Caki2 (cell line): ENCODE data around the gene ARHGEF38. TPM values are rescaled to one million over a fixed set of nuclear protein-coding genes. Genes with fewer than 3 reads are reported as not detected.

Experiments
- DNase-seq: peaks from one replicate; pipeline ENCODE4 v3.0.0-alpha.2; 2015; ENCODE audit warnings: low read depth
- in situ Hi-C: cut with HindIII; loops from 2 replicates; pipeline ENCODE4 v1.10.0; 2016; ENCODE audit warnings: low sequenced_read_pairs, low pct_unique_long_range_greater_than_20kb, mixed read lengths
- total RNA-seq: library from RNA; depleted of rRNA; stranded (reverse); fragments of >200 nt; shearing (Covaris generic); gene quantifications from 2 replicates; pipeline ENCODE4 v1.2.3, GENCODE V29; 2014; ENCODE audit warnings: low replicate concordance; rRNA removed

The ARHGEF38 gene, protein sequence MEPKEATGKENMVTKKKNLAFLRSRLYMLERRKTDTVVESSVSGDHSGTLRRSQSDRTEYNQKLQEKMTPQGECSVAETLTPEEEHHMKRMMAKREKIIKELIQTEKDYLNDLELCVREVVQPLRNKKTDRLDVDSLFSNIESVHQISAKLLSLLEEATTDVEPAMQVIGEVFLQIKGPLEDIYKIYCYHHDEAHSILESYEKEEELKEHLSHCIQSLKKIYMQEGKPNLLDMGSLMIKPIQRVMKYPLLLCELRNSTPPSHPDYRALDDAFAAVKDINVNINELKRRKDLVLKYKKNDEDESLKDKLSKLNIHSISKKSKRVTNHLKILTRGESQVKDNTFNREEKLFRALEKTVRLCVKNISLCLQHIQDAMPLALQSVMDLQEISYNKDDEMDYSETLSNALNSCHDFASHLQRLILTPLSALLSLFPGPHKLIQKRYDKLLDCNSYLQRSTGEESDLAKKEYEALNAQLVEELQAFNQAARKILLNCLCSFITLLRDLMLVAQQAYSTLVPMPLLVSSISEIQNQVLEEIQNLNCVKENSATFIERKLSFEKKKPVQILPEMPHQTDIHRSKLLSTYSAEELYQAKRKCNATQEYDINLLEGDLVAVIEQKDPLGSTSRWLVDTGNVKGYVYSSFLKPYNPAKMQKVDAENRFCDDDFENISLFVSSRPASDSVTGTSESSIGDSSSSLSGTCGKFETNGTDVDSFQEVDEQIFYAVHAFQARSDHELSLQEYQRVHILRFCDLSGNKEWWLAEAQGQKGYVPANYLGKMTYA
- not detected in 2 replicates for total RNA-seq

DNA sequence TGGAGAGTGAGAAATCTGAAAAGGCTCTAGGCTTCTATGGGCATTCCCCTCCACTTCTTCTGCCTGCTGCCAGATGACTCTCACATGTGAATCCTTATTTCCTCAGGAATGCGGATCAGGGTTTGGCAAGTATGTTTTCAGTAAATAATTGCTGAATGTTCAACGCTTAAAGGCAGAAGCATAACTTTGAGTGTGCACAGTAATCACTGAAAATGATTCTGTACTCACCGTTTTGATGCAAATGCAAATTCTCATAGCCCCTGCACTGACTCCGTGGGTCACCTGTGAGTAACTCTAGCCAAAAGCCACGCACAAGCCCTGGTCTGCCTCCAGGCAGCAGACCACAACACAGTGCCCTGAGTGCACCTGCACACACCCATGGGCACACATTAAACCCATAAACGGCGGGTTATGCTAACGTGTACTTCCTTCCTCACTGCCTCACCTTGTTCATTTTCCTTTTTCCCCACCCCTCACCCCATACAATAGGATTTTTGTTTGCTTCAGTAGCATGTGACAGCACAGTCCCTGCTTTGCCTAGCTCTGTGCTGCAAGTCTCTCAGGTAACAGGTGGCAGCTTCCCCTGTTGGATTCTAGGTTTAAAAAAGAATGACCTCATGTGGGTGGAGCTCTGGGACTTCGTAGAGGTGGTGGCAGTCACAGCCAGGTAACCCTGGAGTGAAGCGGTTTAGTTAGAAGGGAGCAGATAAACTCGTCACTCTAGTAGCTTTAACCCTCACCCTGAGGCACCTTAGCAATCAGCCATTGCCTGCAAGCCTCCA is at the start of gene ARHGEF38:
Gene ARHGEF38 (plus strand): TSS at position 656 of the 782 bp plus-strand sequence. CDS start 146 bp downstream, outside the sequence.
- peak; percentile 49 for DNase-seq
- in situ Hi-C loops, result no loop called here

DNA sequence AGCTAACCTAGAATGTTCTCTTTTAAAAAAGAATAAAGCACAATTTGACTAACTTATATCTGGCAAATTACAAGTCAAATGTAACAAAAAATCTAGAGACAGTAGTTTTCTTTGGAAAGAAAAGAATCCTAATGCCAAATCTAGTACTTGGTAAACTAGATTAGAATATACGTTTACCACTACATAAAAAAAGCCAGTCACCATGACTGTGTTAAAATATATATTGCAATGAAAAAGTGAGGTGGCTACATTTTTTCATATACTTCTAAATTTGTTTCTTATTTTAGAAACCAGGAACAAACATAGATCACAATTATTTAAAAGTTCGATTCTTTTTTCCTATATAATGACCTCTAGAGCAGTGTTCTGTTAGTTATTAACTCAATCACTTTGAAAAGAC is 48.9 kb upstream of the ARHGEF38 start:
- no peak for DNase-seq
- in situ Hi-C loops, result no loop called here

DNA sequence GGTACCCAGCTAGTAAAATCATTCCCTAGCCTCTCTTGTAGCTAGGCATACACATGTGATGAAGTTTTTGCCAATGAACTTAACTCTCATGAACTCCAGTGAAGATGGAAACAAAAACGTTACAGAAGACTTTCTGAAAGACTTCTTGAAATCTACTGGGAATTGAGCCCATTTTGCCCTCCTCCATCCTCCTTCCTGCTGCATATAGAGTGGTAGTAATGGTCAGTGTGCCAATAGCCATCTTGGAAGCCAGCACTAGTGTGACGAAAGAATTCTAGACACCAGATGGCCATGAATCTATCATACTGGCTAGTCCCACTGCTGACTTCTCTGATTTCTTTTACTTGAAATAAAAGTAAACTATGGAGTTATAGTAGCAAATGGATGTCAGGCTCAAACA is 47.7 kb upstream of the ARHGEF38 start:
- no peak for DNase-seq
- in situ Hi-C loops, result no loop called here

DNA sequence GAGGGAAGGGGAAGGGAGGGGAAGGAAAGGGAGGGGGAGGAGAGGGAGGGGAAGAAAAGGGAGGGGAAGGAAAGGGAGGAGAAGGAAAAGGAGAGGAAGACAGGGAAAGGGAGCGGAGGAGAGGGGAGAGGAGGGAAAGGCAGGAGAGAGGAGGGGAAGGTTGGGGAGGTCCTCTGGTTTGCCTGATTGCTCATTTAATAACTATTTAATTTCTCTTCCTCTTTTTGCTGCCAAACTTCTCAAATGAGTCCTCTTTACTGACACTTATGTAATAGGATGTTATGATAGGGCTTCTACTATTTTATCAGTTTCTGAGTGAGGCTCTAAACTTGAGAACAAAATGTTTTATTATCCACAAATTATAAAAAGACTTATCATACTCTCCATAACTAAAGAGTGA is 43.1 kb upstream of the ARHGEF38 start:
- in situ Hi-C loops, result no loop called here
- DNase-seq, result no peak

DNA sequence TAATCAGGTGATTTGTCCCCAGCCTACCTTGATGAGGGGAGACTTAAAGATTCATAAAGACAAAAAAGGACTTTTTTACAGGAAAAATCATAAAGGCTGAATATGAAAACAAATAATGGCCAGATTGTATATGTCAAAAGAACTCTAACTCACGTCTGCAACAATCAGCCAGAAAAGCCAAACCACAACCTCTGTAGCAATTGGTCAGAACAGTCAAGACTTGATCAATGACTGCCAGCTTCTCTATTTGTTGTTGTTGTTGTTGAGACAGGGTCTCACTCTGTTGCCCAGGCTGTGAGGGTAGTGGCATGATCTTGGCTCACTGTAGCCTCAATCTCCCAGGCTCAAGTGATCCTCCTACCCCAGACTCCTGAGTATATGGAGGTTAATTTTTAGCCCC is 42.7 kb upstream of the ARHGEF38 start:
- in situ Hi-C loops, result no loop called here
- no peak for DNase-seq

DNA sequence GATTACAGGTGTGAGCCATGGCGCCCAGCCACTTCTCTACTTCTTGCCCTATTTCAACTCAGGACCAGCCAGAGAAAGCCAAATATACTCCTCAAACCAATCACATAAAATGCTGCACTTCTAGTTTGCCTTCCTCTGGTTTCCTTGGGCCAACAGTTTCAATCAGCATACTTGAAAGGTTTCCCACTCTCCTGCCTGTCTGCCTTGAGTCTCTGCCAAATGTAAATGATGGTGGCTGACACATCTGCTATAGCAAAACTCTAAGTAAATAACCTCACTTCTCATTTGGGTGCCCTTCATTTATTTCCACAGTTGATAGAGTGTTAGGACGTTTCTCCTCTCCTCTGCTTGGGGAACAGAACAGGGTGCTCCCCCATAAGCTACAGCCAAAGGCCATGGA is 42.2 kb upstream of the ARHGEF38 start:
- in situ Hi-C loops, result no loop called here
- DNase-seq, result no peak

DNA sequence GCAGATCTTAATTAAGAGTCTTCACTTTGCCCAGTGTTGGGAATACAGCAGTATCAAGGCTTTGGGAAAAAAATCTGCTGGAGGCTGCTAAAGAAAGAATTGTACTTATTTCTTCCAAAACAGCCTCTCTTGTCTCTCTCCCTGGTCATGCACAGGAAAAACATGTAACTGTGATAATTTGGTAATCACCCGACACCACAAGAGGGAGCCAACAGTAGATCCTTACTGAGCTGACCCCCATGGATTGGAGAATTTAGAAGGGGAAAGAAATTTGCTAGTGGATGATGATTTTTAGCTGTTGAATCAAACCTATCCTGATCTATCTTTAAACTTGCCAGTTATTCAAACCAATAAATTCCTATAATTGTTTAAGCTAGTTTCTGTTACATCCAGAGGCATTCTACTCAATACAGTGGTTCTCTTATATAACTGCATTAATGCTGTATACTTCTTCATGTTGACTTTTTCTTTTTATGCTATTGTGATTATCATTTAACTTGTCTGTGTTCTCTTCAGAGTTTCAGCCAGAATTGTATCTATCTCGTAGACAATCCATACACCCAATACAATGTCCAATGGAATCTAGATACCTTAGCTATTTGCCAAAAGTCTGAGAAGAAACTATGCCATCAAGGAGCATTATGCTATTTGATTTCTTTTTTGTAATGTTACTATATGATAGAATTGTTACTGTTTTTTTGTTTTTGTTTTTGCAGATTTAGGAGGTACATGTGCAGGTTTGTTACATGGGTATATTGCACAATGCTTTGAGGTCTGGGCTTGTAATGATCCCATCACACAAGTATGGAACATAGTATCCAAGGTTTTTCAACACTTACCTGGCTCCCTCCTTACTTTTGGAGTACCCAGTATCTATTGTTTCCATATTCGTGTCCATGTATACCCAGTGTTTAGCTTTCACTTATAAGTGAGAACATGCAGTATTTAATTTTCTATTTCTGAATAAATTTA is 31.3 kb upstream of the ARHGEF38 start:
- peak; percentile 51 for DNase-seq
- in situ Hi-C loops, result no loop called here

DNA sequence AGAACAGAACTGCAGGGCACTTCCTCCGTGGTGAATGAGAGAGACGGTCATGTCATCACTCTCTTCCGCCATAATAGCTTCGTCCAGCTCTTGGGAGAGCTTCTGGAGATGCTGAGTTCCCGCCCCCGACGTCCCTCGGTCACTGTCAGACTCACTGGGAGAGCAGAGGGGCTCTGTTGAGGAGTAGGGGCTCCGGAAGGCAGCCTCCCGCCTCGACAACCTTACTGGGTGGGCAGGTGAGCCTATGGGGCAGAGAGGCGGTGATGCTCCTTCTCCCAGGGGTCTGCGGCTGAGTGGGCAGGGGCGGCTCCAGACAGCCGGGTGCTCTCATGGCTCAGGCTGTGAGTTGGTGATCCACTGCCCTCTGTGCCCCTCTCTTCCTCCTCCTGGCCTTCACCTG is 25.8 kb upstream of the ARHGEF38 start:
- in situ Hi-C loops, result no loop called here
- no peak for DNase-seq

DNA sequence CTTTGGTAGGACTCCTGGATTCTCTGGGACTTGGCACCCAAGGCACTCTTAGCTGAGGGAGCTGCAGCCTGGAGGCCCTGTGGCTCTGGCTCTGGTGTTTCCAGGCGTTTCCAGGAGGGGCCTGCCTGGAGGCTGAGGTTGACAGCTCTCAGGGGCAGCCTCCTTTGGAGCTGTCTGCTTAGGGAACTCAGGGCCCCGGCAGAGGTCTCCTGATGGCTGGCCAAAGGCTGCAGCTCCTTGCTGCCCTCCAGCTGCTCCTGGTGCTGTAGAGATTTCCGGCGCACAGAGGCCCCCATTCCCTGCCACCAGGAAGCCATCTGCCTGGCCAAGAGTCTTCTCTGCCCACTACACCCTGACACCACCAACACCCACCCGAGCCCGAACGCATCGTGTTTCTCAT is 25.3 kb upstream of the ARHGEF38 start:
- in situ Hi-C loops, result no loop called here
- no peak for DNase-seq

DNA sequence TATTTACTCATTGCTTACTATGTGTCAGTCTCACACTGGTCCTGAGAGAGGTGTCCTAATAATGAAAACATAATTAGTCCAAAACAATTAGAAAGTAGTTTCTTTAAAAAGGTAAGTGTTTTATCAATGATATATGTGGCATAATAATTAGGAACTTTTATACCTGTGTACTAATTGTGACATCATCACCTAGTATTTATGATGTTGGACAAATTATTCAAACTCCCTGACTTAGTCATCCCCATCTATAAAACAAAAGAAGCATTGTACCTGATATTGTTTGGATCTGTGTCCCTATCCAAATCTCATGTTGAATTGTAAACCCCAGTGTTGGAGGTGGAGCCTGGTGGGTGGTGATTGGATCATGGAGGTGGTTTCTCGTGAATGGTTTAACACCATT is 15.8 kb upstream of the ARHGEF38 start:
- DNase-seq, result no peak
- in situ Hi-C loops, result no loop called here

DNA sequence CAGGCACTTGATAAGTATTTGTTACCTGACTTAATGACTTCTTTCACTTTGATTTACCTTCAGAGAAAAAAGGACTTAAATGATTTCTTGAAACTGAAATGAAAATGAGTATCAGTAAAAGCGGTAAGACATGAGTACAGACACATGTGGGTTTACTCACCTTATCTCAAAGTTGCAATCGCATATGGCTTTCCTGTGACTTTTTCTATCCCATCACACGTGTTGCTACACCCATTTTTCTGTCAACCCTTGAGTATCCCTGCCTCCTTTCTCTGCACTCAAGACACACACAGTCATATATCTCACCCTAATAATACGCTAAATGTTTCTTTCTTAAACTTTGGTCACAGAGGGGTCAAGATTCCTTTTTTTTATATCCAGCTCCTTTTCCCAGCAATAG is 11.0 kb upstream of the ARHGEF38 start:
- no peak for DNase-seq
- in situ Hi-C loops, result no loop called here

DNA sequence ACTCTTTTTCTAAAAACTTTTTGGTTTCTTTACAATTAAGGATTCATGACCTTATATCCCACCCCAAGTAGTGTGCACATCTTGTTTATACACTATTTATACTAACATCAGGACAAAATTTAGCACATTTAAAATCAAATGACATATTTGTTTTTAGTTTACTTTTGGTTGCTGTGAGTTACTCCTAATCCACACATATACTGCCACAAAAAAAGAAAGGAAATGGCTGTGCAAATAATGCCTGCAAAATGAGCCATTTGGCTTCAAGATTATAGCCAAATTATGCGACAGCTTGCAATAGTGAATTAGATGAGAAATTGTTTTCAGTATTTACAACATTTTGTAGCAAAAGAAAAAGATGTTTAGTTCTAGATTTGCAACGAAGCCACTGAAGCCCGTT is 10.4 kb upstream of the ARHGEF38 start:
- in situ Hi-C loops, result no loop called here
- DNase-seq, result no peak

DNA sequence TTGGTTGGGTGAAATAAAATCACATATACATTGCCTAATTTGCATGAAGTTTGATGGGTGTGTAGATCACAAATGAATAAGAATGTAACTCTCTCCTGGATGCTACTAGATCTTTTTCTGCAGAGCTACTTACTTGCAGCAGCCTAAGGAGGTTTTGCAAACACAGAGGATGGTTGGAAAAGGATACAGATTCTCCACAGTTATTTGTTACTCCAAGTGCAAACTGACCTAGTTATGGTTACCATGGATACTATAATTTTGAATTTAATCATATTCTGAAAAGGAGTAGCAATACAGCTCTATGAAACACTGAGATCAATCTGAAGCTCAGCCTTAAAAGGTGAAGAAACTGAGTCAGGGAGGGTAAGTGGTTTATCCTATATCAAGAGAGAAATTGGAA is 9.1 kb upstream of the ARHGEF38 start:
- DNase-seq, result no peak
- in situ Hi-C loops, result no loop called here

DNA sequence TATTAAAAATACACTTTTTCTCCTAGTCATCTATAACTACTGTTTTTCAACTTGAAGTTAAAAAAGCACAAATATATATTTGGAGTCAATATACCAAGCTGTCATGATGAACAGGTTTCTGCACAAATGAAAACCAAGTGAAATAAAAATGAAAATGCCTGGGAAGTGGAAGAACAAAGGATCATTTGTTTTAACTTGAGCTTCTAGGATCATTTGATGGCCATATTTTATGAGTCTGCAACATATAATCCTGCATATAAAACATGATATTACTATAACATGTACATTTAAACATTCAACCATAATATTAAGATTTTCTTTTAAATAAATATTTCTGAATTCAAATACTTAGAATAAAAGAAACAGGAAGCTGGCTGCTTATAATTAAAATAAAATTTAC is 8.5 kb upstream of the ARHGEF38 start:
- no peak for DNase-seq
- in situ Hi-C loops, result no loop called here

DNA sequence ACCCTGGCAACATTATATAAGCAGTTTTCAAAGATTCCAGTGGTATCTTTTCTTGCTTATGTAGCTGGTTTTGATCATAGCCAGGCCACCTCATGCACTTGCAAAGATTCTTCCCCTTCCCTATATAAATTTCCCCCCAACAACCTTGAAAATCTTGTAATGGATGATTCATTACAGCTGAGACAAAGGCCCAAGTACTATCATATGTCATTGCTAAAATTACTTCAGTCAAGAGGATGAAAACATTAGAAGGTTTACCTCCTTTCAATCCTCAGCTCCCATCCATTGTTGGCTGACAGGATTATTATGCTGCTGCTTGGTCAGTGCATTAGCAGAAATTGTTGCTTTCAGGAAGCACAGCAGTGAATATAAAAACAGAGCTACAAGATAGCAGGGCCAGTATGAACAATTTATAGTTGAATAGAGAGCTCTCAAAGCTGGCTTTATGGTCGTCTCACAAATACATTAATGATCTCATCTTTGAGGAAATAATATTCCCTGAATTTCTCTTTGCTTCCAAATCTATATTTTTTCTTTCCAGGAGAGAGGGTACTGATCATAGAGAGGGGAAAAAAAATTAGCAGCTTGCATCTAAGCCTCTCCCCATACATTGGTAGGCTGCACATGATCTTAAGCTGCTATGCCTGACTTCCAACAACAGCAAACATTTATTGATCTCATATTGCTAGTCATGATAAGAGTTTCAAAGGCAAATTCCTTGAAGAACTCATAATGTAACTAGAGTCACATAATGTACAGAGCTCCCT is 7.7 kb upstream of the ARHGEF38 start:
- in situ Hi-C loops, result no loop called here
- DNase-seq, result no peak

DNA sequence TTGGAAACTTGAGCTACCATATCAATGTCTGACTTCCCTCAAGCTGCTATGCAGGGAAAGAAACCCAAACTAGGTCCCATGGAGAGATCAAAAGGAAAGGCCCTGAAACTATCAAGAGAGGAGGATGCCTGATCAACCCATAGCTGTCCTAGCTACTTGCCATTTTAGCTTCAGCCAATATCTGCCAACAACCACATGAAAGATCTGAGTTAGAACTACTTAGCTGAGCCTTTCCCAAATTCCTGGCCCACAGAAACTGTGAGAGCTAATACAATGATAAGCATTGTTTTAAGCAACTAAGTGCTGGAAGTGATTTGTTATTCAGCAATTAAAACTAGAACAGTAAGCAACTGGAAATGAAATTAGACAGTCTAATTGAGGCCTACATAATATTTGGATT is 6.3 kb upstream of the ARHGEF38 start:
- no peak for DNase-seq
- in situ Hi-C loops, result no loop called here

DNA sequence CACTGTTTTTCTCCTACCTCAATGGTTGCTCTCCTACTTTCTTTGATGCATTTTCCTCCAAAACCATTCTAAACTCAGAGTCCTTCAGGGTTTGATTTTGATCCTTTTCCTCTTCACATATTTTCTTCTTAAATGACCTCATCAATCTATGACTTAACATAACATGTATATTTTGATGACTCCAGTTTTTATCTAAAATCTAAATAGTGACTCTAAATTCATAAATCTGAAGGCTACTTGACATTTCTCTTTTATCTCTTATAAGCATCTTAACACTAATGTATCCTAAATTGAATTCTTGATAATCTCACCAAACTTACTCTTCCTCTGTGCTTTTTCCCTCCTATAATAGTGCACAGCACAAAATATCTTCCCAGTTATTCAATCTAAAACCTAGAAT is 4.7 kb upstream of the ARHGEF38 start:
- no peak for DNase-seq
- in situ Hi-C loops, result no loop called here
